ENCODE results near the gene COPB2.

GRCh38 chr3:139346771-139347170 is 42.7 kb downstream of the COPB2 start:
- TF ChIP-seq EZH2 (IDR thresholded peaks at IDR 0.05; ENCODE audit: borderline replicate concordance, low read depth, low read length, severe bottlenecking) (no peak), CTCF (IDR thresholded peaks at IDR 0.05; ENCODE audit: extremely low read depth in 1 of 2, insufficient read depth in 1 of 2, low read depth in 1 of 2, low read length in 2 of 2) (no peak), POLR2A (IDR thresholded peaks at IDR 0.05; ENCODE audit: low read depth, low read length) (no peak), JUN (IDR thresholded peaks at IDR 0.05; ENCODE audit: borderline replicate concordance, insufficient read depth, insufficient read length, low read depth) (no peak), POLR2AphosphoS5 (IDR thresholded peaks at IDR 0.05; ENCODE audit: insufficient read depth, low read depth, low read length) (no peak), GATA2 (IDR thresholded peaks at IDR 0.05; ENCODE audit: insufficient read depth, insufficient read length, low read depth, low read length) (no peak), FOS (IDR thresholded peaks at IDR 0.05; ENCODE audit: borderline replicate concordance, insufficient read depth, low read length) (no peak), MAX (IDR thresholded peaks at IDR 0.05; ENCODE audit: insufficient read depth, insufficient read length) (no peak)
